DMS79 (cell line): Measurements from ENCODE around the gene NPPA.
"Not testable (repeated sequence)": the region's sequence is repeated elsewhere in the genome, so short reads cannot be mapped to it uniquely, and the experiment has no call there.

Source experiments
- DNase-seq: peaks from one replicate; lab custom pipeline; 2025; lab: John Stamatoyannopoulos, UW

The NPPA gene

GRCh38 chr1:11847667-11848372 is at the start of gene NPPA:
Gene NPPA, minus strand, starts transcription at chr1:11847783. Its CDS starts 99 bp downstream, at chr1:11847684.
- peak; percentile 96 for DNase-seq

GRCh38 chr1:11894501-11894900 is 46.9 kb upstream of the NPPA start:
- DNase-seq, result not testable (repeated sequence)

DNA sequence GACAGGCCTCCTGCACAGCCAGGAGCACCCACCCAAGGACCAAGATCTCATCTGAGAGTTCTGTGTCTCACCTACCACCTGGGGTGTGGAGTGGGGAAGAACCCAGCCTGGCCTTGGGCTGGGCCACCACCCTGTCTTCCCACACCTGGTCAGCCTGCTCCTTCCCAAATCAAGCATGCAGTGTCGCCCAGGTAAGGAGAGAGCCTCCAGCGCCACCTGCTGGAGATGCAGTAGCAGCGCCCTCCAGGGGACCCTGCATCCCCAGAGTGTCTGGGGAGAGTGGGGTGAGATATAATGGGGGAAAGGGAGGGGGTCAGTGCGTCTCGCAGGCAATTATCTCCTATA is 46.3 kb upstream of the NPPA start:
- DNase-seq, result peak; percentile 41

DNA sequence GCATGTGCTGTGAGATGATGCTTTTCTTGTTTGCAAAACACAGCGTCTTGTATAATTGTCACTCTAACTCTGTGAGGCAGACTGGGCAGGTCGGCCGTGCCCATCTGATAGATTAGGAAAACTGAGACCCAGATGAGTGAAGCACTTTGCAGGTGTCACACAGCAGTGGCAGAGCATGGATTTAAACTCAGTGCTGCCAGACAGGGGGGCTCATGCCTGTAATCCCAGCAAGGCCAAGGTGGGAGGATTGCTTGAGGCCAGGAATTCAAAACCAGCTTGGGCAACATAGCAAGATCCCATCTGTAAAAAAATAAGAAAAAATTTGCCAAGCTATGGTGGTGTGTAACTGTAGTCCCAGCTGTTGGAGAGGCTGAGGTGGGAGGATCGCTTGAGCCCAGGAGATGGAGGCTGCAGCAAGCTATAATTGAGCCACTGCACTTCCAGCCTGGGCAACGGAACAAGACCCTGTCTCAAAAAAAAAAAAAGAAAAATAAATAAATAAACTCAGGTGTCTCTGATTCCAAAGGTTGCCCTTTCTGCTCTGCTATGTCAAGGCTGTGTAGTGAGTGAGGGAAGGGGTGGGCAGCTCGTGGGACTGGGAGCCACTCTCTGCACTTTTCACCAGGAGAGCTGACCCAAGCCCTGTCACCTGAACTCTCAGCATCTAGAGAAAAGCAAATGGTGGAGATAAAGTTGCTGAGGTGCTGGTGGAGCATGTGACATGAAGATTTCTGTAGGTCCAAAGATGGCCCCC is 44.0 kb upstream of the NPPA start:
- no peak for DNase-seq

- no peak for DNase-seq
These were observed 41.3 kb upstream of the NPPA start for GRCh38 chr1:11888877-11889208.

- no peak for DNase-seq
These were observed 40.8 kb upstream of the NPPA start for GRCh38 chr1:11888206-11888876.

GRCh38 chr1:11887666-11888007 is 40.1 kb upstream of the NPPA start:
- no peak for DNase-seq

- DNase-seq, result no peak
These were observed 39.5 kb upstream of the NPPA start for GRCh38 chr1:11886986-11887665.

DNA sequence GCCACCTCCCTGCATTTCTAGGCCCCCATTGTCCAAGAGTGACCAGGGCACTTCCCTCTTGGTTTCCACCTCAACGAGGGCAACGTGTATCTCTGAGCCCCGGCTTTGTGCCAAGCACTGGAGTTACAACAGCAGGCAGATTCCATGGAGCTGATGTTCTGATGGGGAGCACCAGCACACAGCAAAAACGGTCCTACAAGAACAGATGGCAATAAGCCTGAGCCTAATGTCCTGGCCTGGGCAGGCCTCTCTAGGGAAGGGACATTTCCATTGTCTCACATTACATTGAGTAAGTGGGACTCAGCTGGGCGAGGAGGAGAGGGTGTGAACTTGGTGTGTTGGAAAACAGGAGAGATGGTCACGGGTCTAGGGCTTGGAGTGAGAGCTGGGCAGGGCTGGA is 38.3 kb upstream of the NPPA start:
- DNase-seq, result no peak

DNA sequence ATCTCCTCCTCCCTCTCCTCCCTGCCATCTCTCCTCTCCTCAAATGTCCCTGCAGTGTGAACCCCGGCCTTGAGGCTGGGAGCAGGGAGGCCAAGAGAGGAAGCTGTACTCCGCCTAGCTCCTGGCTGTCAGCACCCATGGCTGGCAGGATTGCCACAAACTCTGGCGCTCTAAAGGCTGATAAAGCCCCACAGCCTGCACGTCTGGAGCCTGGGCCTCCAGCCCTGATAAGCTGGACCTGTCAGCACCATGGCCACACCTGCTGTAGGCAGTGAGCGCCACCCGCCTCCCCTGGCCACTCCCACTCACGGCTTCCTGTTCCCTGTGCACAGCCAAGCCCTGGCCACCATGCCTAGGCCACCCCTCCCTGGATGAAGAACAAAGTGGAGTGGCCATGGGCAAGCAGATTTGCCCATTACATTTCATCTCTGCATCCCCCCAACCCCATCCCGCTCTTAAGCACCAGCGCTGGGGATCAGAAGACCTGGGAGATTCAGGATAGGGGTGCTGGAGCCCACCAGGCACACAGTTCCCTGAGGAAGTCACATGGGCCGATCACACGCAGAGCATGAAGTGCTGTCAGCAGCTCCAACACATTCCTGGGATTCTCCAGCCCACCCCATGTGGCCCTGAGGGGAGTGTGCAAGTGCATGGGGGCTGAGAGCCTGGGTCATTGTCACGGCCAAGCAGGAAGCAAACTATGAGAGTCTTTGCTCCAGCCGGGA is 35.4 kb upstream of the NPPA start:
- no peak for DNase-seq

- DNase-seq, result no peak
These were observed 34.3 kb upstream of the NPPA start for GRCh38 chr1:11881749-11882441.

GRCh38 chr1:11880911-11881748 is 33.5 kb upstream of the NPPA start:
- peak; percentile 41 for DNase-seq

GRCh38 chr1:11880181-11880575 is 32.6 kb upstream of the NPPA start:
- no peak for DNase-seq

DNA sequence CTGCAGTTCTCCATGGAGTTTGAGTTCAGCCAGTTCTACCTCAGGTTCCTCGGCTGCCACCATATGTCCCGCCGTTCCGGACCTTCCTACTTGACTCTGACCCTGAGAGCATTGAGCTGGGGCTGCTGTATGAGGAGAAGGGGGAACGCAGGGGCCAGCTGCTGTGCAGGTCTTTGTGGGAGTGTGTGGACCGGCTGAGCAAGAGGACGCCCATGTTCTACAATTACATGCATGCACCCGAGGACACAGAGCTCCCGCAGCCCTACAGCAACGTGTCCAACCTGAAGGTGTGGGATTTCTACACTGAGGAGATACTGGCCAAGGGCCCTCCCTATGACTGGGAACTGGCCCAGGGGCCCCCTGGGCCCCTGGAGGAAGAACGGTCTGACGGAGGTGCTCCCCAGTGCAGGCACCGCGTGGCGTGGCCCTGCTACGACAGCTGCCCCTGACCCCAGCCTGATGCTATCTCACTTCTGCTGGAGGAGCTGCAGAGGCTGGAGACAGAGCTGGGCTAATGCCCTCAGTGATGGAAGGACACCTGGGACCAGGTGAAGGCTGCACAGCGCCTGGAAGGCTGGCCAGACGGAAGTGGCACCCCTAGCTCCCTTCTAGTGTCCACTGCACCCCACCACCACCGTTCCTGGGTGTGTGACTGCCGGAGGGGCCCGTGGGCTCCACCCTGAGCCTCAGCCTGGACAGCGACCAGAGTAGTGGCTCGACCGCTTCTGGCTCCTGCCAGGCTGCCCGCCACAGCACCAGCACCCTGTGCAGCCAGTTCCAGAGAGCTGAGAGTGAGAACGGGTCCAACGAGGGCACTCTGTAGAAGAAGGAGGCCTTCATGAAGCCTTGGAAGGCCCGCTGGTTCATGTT is 32.0 kb upstream of the NPPA start:
- DNase-seq, result no peak

DNA sequence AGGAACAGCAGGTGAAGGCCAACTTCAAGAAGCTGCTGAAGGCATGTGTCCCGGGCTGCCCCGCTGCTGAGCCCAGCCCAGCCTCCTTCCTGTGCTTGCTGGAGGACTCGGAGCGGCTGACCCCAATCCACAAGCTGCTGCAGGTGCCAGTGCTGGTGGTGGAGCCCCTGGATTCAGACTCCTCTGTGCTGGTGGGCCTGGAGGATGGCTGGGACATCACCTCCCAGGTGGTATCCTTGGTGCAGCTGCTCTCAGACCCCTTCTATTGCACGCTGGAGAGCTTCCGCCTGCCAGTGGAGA is 31.3 kb upstream of the NPPA start:
- DNase-seq, result no peak

- no peak for DNase-seq
These were observed 30.7 kb upstream of the NPPA start for GRCh38 chr1:11878081-11878890.

GRCh38 chr1:11877074-11877473 is 29.5 kb upstream of the NPPA start:
- DNase-seq, result no peak

DNA sequence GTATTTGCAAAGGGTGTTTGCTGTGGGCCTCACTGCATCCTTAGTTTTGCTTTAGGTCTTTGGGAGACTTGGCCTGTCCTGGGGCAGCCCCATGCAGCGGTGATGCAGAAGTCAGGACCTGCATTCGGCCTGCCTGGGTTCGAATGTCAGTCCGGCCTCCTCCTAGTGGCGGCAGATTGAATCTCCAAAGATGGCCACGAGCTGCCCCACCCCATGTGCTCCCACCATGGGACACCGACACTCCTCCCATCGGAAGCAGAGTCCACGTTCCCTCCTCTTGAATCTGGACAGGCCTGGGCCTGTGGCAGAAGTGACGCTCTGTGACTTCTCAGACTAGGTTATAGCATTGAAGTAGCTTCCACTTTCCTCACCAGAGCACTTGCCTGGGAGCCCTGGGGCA is 27.5 kb upstream of the NPPA start:
- no peak for DNase-seq

GRCh38 chr1:11874624-11875023 is 27.0 kb upstream of the NPPA start:
- no peak for DNase-seq
